WI38 (cell line): Measurements from ENCODE around the gene RFX6.

Experiments used
- H3K4me3 ChIP-seq: 2 replicates; pipeline ENCODE4 v1.5.1; 2011; ENCODE audit warnings: low read depth, mild to moderate bottlenecking, control low read depth, low read length
- CTCF ChIP-seq: IDR thresholded peaks from 2 replicates; pipeline ENCODE4 v1.5.1; 2012; ENCODE audit warnings: low read depth, mild to moderate bottlenecking, control low read depth, low read length

Gene RFX6

DNA sequence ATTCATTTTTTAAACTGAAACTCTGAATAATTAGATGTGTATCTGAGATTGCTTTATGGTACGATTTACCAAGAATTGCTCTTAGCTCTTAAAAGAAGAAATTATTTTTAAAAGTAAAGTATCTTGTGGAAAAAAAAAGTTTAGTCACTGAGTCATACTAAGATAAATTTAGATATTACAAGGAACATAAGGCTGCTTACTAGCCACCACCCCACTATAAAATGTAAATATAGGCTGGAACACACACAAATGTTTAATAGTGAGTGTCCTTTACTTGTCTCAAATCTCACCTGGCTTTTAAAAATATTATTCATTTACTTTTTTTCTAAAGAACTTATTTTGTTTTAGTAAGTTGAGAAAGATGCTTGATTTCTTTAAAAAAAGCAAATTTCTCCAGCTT lies 17.6 kb downstream of the RFX6 start:
- no peak overlapping the region for H3K4me3 ChIP-seq
- TF ChIP-seq CTCF, result no peak

DNA sequence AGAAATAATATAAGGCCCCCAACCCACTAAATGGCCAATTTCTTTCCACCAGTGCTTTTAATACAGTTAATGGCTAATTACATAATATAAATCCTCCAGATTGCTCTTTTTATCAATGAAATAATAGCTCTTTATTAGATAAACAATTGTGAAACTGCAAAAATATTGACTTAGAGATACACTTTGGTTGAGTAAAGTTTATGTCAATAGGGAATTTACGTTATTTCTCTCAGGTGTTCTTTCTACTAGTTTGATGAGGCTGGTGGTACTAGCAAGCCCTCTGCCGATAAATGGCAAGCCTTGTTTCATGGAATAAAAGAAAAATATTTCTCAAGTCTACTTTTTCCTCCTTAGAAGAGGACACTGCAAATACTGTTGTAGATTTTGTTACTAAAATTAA lies 18.9 kb downstream of the RFX6 start:
- H3K4me3 ChIP-seq, result no peak overlapping the region
- TF ChIP-seq CTCF, result no peak

DNA sequence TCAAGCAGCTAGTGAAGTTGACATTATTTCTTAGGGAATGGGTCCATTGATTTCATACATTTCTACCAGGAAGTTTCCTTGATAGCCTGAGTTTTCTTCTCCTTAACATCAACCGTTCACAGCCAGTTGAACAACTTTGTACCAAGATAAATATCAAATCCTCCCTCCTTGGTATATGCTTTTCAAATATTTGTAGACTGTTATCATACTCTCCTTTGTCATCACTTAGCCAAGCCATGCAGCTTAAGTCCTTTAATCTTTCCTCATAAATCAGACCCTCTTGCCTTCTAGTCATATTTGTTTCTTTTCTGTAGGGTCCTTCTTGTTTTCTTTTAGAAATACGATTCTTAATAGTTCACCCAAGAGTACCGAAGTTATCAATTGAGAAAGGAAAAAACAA lies 25.6 kb downstream of the RFX6 start:
- no peak for TF ChIP-seq CTCF
- H3K4me3 ChIP-seq, result no peak overlapping the region

DNA sequence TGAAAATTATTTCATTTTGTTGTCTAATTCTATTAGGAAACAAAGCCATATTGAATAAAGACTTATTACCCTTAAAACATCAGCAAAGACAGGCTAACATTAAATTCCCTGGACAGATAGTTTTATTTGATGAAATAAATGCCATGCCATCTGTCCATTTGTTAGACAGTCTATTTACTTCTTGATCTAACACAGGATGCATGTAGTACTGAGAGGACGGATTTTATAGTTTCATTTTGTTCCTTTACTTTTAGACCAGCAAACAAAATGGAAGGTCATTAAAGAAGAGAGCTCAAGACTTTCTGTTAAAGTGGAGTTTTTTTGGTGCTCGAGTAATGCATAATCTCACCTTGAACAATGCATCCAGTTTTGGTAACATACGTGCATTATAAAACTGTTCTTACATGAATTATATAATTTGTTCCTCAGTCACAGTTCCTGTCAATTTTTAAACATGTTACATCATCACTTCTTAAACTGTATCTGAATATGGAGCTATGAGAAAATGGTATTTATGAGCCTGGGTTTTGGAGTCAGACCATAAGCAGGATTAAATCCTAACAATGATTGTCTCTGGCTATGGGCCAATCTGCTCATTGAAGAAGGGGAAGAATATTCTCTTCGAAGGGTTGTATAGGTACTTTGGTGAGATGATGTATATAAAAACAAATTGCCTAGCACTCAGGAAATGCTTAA lies 46.0 kb downstream of the RFX6 start:
- H3K4me3 ChIP-seq, result no peak overlapping the region
- no peak for TF ChIP-seq CTCF

DNA sequence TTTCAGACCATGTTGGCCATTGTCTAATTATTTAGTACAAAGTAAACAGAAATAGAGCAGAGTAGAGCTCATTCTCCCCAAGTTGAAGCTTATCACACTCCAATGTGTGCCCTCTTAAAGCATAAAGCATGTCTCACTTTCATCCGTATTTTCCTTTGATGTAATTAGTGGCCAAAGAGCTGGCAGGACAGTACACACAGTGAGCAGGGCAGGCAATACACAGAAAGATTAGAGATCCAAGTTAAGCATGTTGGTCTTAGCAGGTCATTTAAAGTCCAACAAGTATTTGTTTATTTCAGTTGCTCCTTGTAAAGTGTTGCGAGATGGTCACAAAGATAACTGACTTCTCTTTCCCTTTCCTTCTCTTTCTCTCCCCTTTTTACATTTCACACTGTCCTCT lies 47.2 kb downstream of the RFX6 start:
- no peak for TF ChIP-seq CTCF

DNA sequence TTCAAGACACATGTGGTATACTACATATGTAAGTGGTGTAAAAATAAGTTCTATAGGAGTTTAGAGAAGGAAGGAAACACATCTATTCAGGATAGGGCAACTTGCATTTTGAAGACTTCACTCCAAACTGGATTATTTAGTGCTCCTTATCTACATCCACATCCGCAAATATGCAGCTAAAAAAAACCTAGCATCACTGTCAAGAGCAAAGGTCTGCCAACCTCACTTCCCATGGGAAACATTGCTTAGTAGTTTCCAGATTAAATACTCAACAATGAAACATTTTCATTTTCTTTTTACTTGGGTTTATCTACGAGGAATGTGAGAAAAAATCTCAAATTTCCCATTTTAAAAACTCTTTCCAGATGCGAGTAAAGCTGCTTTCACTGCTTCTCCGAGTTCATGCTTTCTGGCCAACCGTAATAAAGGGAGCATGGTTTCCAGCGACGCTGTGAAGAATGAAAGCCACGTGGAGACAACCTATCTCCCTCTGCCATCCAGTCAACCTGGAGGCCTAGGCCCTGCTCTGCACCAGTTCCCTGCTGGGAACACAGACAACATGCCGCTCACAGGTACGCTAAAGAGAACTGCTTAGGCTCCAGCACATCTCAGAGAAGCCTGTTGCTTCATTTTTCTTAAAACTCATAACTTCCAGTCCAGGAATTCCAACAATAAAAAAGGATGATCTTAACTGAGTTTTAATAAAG lies 48.2 kb downstream of the RFX6 start:
- no peak overlapping the region for H3K4me3 ChIP-seq
- TF ChIP-seq CTCF, result no peak

More for the DNA sequence above, 47.2 kb downstream of the RFX6 start:
- H3K4me3 ChIP-seq, result no peak overlapping the region

DNA sequence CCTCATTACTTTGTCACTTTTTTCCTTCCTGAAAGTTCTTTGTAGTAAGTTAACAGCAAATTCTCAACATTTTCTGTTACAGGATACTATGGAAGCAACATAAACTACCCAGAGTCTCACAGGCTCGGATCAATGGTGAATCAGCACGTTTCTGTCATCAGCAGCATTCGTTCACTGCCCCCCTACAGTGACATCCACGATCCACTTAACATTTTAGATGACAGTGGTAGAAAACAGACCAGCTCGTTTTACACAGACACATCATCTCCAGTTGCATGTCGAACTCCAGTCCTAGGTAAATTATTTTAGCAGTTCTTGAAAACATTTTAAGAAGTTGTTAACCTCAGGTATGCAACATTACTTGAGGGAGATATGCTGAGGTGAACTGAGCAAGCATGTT lies 51.6 kb downstream of the RFX6 start:
- no peak for TF ChIP-seq CTCF
- H3K4me3 ChIP-seq, result no peak overlapping the region
